Measurements from ENCODE around the gene KASH5.
"Not testable (repeated sequence)": the region's sequence is repeated elsewhere in the genome, so short reads cannot be mapped to it uniquely, and the experiment has no call there.

Gene KASH5

GRCh38 chr19:49442354-49442753 is 54.3 kb downstream of the KASH5 start:
- no peak overlapping the region for H3K27ac Mint-ChIP-seq
- H3K27me3 Mint-ChIP-seq = peaks cover 51% of the 10 kb centered on the region
- H3K36me3 Mint-ChIP-seq (ENCODE audit: low read depth) = peaks cover 7% of the 10 kb centered on the region
- no peaks in the 10 kb centered on the region for H3K9me3 Mint-ChIP-seq
- H3K4me1 Mint-ChIP-seq = peaks cover 25% of the 10 kb centered on the region
- no peak for ATAC-seq
- H3K4me3 Mint-ChIP-seq = peak overlapping the region; percentile 76
- DNase-seq = no peak

GRCh38 chr19:49442771-49443365 is 54.8 kb downstream of the KASH5 start:
- no peak overlapping the region for H3K27ac Mint-ChIP-seq

GRCh38 chr19:49443366-49444099 is 55.5 kb downstream of the KASH5 start:
- Mint-ChIP-seq H3K9me3 (no peaks in the 10 kb centered on the region), H3K36me3 (ENCODE audit: low read depth) (peaks cover 11% of the 10 kb centered on the region), H3K4me1 (peaks cover 29% of the 10 kb centered on the region), H3K27ac (peak overlapping the region; percentile 59), H3K27me3 (peaks cover 40% of the 10 kb centered on the region), H3K4me3 (peak overlapping the region; percentile 76)
- ATAC-seq = peak; percentile 88
- DNase-seq = peak; percentile 96

More at GRCh38 chr19:49442771-49443365, 54.8 kb downstream of the KASH5 start:
- peak; percentile 8 for ATAC-seq
- DNase-seq = peak; percentile 77
- no peaks in the 10 kb centered on the region for H3K9me3 Mint-ChIP-seq
- peak overlapping the region; percentile 76 for H3K4me3 Mint-ChIP-seq
- peaks cover 7% of the 10 kb centered on the region for H3K36me3 Mint-ChIP-seq (ENCODE audit: low read depth)
- H3K27me3 Mint-ChIP-seq = peaks cover 46% of the 10 kb centered on the region
- peaks cover 25% of the 10 kb centered on the region for H3K4me1 Mint-ChIP-seq

GRCh38 chr19:49444100-49444700 is 56.2 kb downstream of the KASH5 start:
- DNase-seq, ATAC-seq, H3K9me3 Mint-ChIP-seq, H3K27ac Mint-ChIP-seq: not testable (repeated sequence)
- peaks cover 33% of the 10 kb centered on the region for H3K27me3 Mint-ChIP-seq
- peaks cover 18% of the 10 kb centered on the region for H3K36me3 Mint-ChIP-seq (ENCODE audit: low read depth)
- H3K4me1 Mint-ChIP-seq = peaks cover 31% of the 10 kb centered on the region
- peak overlapping the region; percentile 76 for H3K4me3 Mint-ChIP-seq

- Mint-ChIP-seq H3K4me1 (peaks cover 42% of the 10 kb centered on the region), H3K36me3 (ENCODE audit: low read depth) (peaks cover 27% of the 10 kb centered on the region), H3K9me3 (no peaks in the 10 kb centered on the region), H3K27me3 (peaks cover 15% of the 10 kb centered on the region), H3K27ac (no peak overlapping the region), H3K4me3 (no peak overlapping the region)
- no peak for DNase-seq
- ATAC-seq = no peak
Measured at GRCh38 chr19:49445997-49446396, 57.9 kb downstream of the KASH5 start.

- Mint-ChIP-seq H3K27ac (no peak overlapping the region), H3K9me3 (no peaks in the 10 kb centered on the region), H3K27me3 (peaks cover under 1% of the 10 kb centered on the region), H3K4me1 (peaks cover 45% of the 10 kb centered on the region), H3K4me3 (no peak overlapping the region), H3K36me3 (ENCODE audit: low read depth) (peaks cover 32% of the 10 kb centered on the region)
- peak; percentile 58 for DNase-seq
- ATAC-seq = no peak
Measured at GRCh38 chr19:49447485-49448431, 59.7 kb downstream of the KASH5 start.

- Mint-ChIP-seq H3K9me3 (no peaks in the 10 kb centered on the region), H3K27ac (peak overlapping the region; percentile 31), H3K36me3 (ENCODE audit: low read depth) (peaks cover 34% of the 10 kb centered on the region), H3K27me3 (no peaks in the 10 kb centered on the region), H3K4me1 (peaks cover 49% of the 10 kb centered on the region), H3K4me3 (no peak overlapping the region)
- ATAC-seq (no peak), DNase-seq (no peak)
Measured at GRCh38 chr19:49448432-49448786, 60.4 kb downstream of the KASH5 start.

GRCh38 chr19:49450405-49450804 is 62.4 kb downstream of the KASH5 start:
- H3K9me3 Mint-ChIP-seq = no peaks in the 10 kb centered on the region
- H3K27me3 Mint-ChIP-seq = no peaks in the 10 kb centered on the region
- ATAC-seq (no peak), DNase-seq (no peak)
- H3K36me3 Mint-ChIP-seq (ENCODE audit: low read depth) = peaks cover 34% of the 10 kb centered on the region
- H3K4me3 Mint-ChIP-seq = peak overlapping the region; percentile 97
- peaks cover 47% of the 10 kb centered on the region for H3K4me1 Mint-ChIP-seq
- peak overlapping the region; percentile 95 for H3K27ac Mint-ChIP-seq

GRCh38 chr19:49451430-49452181 is 63.6 kb downstream of the KASH5 start, which contains the start of gene PIH1D1:
TSS of gene PIH1D1 (minus strand) at chr19:49451814. CDS start at chr19:49451574, 240 bp downstream.
- Mint-ChIP-seq H3K27ac (peak within 1 kb of the TSS; percentile 95), H3K4me1 (peaks cover 53% of the 10 kb centered on the region), H3K9me3 (no peaks in the 10 kb centered on the region), H3K4me3 (peak within 1 kb of the TSS; percentile 97), H3K36me3 (ENCODE audit: low read depth) (peaks cover 32% of the 10 kb centered on the region), H3K27me3 (no peaks in the 10 kb centered on the region)
- DNase-seq (peak; percentile 93), ATAC-seq (peak; percentile 75)

- ATAC-seq = peak; percentile 93
- Mint-ChIP-seq H3K27ac (peak within 1 kb of the TSS; percentile 95), H3K4me3 (peak within 1 kb of the TSS; percentile 97), H3K9me3 (no peaks in the 10 kb centered on the region), H3K4me1 (peaks cover 52% of the 10 kb centered on the region), H3K36me3 (ENCODE audit: low read depth) (peaks cover 30% of the 10 kb centered on the region), H3K27me3 (no peaks in the 10 kb centered on the region)
- DNase-seq = peak; percentile 98
Measured at GRCh38 chr19:49453013-49453756, 65.1 kb downstream of the KASH5 start, which contains the start of gene ALDH16A1. TSS of gene ALDH16A1 (plus strand) at chr19:49453225. CDS start at chr19:49453332, 107 bp downstream.

- ATAC-seq (no peak), DNase-seq (no peak)
- Mint-ChIP-seq H3K36me3 (ENCODE audit: low read depth) (peaks cover 24% of the 10 kb centered on the region), H3K27me3 (no peaks in the 10 kb centered on the region), H3K9me3 (no peaks in the 10 kb centered on the region), H3K4me1 (peaks cover 49% of the 10 kb centered on the region), H3K4me3 (peak overlapping the region; percentile 97), H3K27ac (peak overlapping the region; percentile 95)
Measured at GRCh38 chr19:49453757-49454240, 65.8 kb downstream of the KASH5 start.

GRCh38 chr19:49455773-49456172 is 67.7 kb downstream of the KASH5 start:
- peaks cover 16% of the 10 kb centered on the region for H3K36me3 Mint-ChIP-seq (ENCODE audit: low read depth)
- no peaks in the 10 kb centered on the region for H3K9me3 Mint-ChIP-seq
- no peaks in the 10 kb centered on the region for H3K27me3 Mint-ChIP-seq
- H3K4me1 Mint-ChIP-seq = peaks cover 33% of the 10 kb centered on the region
- peak overlapping the region; percentile 4 for H3K4me3 Mint-ChIP-seq
- no peak for ATAC-seq
- H3K27ac Mint-ChIP-seq = no peak overlapping the region
- no peak for DNase-seq

GRCh38 chr19:49456326-49456725 is 68.3 kb downstream of the KASH5 start:
- no peak overlapping the region for H3K4me3 Mint-ChIP-seq
- no peak for ATAC-seq
- H3K9me3 Mint-ChIP-seq = no peaks in the 10 kb centered on the region
- peaks cover 14% of the 10 kb centered on the region for H3K36me3 Mint-ChIP-seq (ENCODE audit: low read depth)
- H3K27me3 Mint-ChIP-seq = no peaks in the 10 kb centered on the region
- H3K27ac Mint-ChIP-seq = peak overlapping the region; percentile 35
- DNase-seq = no peak
- peaks cover 30% of the 10 kb centered on the region for H3K4me1 Mint-ChIP-seq

All from activated naive CD8-positive, alpha-beta T cell treated with anti-CD3 and anti-CD28 coated beads, Interleukin-2, amount 50 U/mL, for 24 hours (primary cell).